ENCODE measurements around the gene PEX16.

PEX16 gene

DNA sequence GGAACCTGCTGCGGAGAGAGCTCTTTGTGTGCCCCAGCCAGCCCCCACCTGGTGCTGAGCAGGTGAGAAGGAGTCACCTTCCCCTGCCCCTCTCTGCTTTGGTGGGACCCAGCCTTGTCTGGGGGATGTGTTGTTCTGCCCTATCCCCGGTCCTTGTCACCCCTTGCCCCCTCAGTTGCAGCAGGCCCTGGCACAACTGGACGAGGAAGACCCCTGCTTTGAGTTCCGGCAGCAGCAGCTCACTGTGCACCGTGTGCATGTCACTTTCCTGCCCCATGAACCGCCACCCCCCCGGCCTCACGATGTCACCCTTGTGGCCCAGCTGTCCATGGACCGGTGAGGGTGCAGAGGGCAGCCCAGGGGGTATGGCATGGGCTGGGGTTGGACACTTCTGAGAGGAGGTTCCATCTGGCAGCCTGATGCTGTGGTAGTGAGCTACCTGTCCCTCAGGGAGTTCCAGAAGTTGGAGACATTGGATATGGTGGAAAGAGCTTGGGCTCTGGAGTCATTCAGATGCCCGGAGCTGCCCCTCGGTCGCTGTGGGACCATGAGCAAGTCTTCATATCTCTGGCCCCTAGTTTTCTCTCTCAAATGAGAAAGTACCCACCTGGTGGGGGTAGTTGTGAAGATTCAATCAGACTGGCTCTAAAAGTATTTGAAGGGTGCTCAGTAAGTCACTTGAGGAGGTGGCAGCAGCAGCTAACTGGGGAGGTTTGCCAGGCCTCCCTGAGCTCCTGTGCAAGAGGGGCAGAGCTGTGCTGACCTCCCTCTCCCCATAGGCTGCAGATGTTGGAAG is 9.1 kb upstream of the PEX16 start:
- H3K27ac ChIP-seq: no peak overlapping the region
- TF ChIP-seq, protein P1, sequence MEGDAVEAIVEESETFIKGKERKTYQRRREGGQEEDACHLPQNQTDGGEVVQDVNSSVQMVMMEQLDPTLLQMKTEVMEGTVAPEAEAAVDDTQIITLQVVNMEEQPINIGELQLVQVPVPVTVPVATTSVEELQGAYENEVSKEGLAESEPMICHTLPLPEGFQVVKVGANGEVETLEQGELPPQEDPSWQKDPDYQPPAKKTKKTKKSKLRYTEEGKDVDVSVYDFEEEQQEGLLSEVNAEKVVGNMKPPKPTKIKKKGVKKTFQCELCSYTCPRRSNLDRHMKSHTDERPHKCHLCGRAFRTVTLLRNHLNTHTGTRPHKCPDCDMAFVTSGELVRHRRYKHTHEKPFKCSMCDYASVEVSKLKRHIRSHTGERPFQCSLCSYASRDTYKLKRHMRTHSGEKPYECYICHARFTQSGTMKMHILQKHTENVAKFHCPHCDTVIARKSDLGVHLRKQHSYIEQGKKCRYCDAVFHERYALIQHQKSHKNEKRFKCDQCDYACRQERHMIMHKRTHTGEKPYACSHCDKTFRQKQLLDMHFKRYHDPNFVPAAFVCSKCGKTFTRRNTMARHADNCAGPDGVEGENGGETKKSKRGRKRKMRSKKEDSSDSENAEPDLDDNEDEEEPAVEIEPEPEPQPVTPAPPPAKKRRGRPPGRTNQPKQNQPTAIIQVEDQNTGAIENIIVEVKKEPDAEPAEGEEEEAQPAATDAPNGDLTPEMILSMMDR (conservative IDR thresholded peaks at IDR 0.05): no peak

DNA sequence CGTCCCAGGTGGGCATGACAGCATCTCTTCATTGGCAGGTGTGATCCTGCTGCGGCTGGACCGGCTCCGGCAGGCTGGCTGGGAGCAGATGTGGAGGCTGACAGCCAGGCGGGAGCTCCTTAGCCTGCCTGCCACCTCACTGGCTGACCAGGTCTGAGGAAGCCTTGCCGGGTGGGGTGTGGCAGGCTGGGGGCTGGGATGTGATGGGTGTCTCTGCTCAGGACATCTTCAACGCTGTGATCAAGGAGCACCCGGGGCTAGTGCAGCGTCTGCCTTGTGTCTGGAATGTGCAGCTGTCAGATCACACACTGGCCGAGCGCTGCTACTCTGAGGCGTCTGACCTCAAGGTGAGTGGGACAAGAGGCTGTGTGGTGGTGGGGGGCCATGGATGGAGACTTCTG is 8.3 kb upstream of the PEX16 start:
- H3K27ac ChIP-seq: no peak overlapping the region
- TF ChIP-seq, protein P1 (conservative IDR thresholded peaks at IDR 0.05): no peak

DNA sequence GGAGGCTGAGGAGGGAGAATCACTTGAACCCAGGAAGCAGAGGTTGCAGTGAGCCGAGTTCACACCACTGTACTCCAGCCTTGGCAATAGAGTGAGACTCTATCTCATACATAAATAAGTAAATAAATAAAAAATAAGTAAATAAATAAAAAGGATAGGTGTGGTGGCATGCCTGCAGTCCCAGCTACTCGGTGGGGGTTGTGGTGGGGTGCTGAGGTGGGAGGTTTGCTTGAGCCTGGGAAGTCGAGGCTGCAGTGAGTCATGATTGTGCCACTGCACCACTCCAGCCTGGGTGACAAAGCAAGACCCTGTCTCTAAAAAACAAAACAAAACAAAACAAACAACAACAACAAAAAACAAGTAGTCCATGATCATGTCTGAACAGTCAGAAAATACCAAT is 7.9 kb upstream of the PEX16 start:
- TF ChIP-seq, protein P1 (conservative IDR thresholded peaks at IDR 0.05): no peak
- H3K27ac ChIP-seq: no peak overlapping the region

GRCh38 chr11:45924927-45925326 is 7.2 kb upstream of the PEX16 start:
- TF ChIP-seq, protein P1 (conservative IDR thresholded peaks at IDR 0.05): no peak
- no peak overlapping the region for H3K27ac ChIP-seq

DNA sequence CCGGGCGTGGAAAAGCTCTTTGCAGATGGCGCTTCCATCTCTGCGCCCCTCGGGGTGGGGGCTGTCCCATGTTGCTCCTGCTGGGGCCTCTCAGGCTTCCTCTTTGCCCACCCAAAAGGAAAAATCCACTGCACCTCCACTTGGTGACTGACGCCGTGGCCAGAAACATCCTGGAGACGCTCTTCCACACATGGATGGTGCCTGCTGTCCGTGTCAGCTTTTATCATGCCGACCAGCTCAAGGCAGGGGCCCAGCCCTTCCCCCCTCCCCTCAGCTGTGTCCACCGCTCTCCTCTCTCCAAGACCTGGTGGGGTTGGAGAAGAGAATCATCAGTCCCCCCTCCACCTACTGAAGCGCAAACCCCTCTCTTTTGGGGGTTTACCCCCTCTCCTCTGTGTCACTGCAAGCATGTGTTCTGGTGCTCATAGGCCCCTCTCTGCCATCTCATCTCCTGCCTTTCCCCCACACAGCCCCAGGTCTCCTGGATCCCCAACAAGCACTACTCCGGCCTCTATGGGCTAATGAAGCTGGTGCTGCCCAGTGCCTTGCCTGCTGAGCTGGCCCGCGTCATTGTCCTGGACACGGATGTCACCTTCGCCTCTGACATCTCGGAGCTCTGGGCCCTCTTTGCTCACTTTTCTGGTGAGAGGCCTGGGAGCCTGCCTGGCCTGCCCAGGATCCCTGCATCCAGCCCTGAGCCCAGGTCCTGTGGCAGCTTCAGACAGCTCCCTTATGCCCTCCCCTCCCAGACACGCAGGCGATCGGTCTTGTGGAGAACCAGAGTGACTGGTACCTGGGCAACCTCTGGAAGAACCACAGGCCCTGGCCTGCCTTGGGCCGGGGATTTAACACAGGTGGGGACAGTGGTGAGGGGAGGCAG is 6.6 kb upstream of the PEX16 start:
- H3K27ac ChIP-seq: peak overlapping the region; percentile 99; the same call in 1 of the 2 replicates
- TF ChIP-seq, protein P1 (conservative IDR thresholded peaks at IDR 0.05): no peak

- TF ChIP-seq, protein P1 (conservative IDR thresholded peaks at IDR 0.05): no peak
- H3K27ac ChIP-seq: peak within 1 kb of the TSS; percentile 99
Observed at GRCh38 chr11:45922425-45923082, 4.9 kb upstream of the PEX16 start, which contains the start of gene LARGE2. LARGE2 (plus strand) TSS chr11:45922656; CDS start chr11:45922883, 227 bp downstream.

Measured in VCaP (cell line).